Sigmoid colon (tissue), 4 donors: Measurements from ENCODE around the gene STK32B.

Experiments
- EP300 ChIP-seq, 4 donors: sonication (generic); formaldehyde crosslinking; IDR thresholded peaks; one replicate each; pipeline ENCODE4 v1.6.1; 2017; ENCODE audit warnings: antibody characterized with exemption in 4 of 4
- POLR2A ChIP-seq, 2 donors: fragments of 450-650 bp; IDR thresholded peaks; one replicate each; pipeline ENCODE4 v1.6.1; 2016; ENCODE audit warnings: antibody characterized with exemption in 2 of 2, mild to moderate bottlenecking in 2 of 2, moderate library complexity in 2 of 2
- TF ChIP-seq, protein P1 (sequence below), 4 experiments: fragments of 450-650 bp in 3 of 4; fragments of 200-600 bp in 1 of 4; IDR thresholded peaks; one replicate each; pipeline ENCODE4 v1.5.1; 2016 to 2019; ENCODE audit warnings: antibody characterized with exemption in 4 of 4, mild to moderate bottlenecking in 3 of 4, moderate library complexity in 2 of 4

DNA sequence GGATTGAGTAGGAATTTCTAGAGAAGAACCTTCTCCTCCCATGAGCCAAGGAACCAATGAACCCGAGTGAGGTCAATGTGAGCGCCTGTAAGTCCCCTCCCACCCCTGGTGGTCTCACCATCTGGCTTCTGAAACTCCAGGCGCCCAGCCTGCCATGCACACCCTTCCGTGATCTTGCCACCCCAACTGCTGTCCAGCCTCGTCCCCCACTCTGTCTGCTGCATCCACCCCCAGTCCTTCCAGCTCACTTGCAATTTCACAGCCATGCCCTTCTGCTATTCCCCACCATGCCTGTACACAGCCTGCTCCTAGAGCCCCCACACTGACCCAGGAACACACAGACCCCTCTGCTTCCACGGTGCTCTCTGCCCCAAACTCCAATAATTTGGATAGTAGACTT lies 323.7 kb downstream of the STK32B start:
- TF ChIP-seq, protein P1, sequence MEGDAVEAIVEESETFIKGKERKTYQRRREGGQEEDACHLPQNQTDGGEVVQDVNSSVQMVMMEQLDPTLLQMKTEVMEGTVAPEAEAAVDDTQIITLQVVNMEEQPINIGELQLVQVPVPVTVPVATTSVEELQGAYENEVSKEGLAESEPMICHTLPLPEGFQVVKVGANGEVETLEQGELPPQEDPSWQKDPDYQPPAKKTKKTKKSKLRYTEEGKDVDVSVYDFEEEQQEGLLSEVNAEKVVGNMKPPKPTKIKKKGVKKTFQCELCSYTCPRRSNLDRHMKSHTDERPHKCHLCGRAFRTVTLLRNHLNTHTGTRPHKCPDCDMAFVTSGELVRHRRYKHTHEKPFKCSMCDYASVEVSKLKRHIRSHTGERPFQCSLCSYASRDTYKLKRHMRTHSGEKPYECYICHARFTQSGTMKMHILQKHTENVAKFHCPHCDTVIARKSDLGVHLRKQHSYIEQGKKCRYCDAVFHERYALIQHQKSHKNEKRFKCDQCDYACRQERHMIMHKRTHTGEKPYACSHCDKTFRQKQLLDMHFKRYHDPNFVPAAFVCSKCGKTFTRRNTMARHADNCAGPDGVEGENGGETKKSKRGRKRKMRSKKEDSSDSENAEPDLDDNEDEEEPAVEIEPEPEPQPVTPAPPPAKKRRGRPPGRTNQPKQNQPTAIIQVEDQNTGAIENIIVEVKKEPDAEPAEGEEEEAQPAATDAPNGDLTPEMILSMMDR (IDR thresholded peaks at IDR 0.05), result no peak
- TF ChIP-seq POLR2A (IDR thresholded peaks at IDR 0.05) (no peak), EP300 (IDR thresholded peaks at IDR 0.05) (no peak)
